Esophagus muscularis mucosa (tissue), 4 donors: Measurements from ENCODE around the gene FRMD1.

ENCODE experiments used
- EP300 ChIP-seq: sonication (generic); formaldehyde crosslinking; IDR thresholded peaks from one replicate; pipeline ENCODE4 v1.6.1; 2017; ENCODE audit warnings: antibody characterized with exemption
- POLR2A ChIP-seq: fragments of 450-650 bp; IDR thresholded peaks from one replicate; pipeline ENCODE4 v1.6.1; 2017; ENCODE audit warnings: antibody characterized with exemption, moderate library complexity, mild to moderate bottlenecking, low read depth
- TF ChIP-seq, protein P1 (sequence below), 3 experiments: fragments of 200-600 bp in 2 of 3; fragments of 450-650 bp in 1 of 3; sonication (generic) in 2 of 3; IDR thresholded peaks; one replicate each; pipeline ENCODE4 v1.5.1; 2017 to 2019; ENCODE audit warnings: antibody characterized with exemption in 3 of 3, mild to moderate bottlenecking in 2 of 3, moderate library complexity in 1 of 3

- TF ChIP-seq, protein P1, sequence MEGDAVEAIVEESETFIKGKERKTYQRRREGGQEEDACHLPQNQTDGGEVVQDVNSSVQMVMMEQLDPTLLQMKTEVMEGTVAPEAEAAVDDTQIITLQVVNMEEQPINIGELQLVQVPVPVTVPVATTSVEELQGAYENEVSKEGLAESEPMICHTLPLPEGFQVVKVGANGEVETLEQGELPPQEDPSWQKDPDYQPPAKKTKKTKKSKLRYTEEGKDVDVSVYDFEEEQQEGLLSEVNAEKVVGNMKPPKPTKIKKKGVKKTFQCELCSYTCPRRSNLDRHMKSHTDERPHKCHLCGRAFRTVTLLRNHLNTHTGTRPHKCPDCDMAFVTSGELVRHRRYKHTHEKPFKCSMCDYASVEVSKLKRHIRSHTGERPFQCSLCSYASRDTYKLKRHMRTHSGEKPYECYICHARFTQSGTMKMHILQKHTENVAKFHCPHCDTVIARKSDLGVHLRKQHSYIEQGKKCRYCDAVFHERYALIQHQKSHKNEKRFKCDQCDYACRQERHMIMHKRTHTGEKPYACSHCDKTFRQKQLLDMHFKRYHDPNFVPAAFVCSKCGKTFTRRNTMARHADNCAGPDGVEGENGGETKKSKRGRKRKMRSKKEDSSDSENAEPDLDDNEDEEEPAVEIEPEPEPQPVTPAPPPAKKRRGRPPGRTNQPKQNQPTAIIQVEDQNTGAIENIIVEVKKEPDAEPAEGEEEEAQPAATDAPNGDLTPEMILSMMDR (IDR thresholded peaks at IDR 0.05) = no peak
- TF ChIP-seq POLR2A = no peak
- no peak for TF ChIP-seq EP300
Measured at GRCh38 chr6:168124921-168125320, 45.9 kb upstream of the FRMD1 start.
